HG02610 (cell line): ENCODE data around the gene MACROD2.
"Not testable (repeated sequence)": the region's sequence is repeated elsewhere in the genome, so short reads cannot be mapped to it uniquely, and the experiment has no call there.

Experiments
- ATAC-seq: cut with Tn5 transposase; IDR thresholded peaks from one replicate; pipeline ENCODE4 v1.9.1; 2021; ENCODE audit warnings: mild to moderate bottlenecking, moderate library complexity; ENCODE audit not compliant: unreplicated experiment

Gene MACROD2

DNA sequence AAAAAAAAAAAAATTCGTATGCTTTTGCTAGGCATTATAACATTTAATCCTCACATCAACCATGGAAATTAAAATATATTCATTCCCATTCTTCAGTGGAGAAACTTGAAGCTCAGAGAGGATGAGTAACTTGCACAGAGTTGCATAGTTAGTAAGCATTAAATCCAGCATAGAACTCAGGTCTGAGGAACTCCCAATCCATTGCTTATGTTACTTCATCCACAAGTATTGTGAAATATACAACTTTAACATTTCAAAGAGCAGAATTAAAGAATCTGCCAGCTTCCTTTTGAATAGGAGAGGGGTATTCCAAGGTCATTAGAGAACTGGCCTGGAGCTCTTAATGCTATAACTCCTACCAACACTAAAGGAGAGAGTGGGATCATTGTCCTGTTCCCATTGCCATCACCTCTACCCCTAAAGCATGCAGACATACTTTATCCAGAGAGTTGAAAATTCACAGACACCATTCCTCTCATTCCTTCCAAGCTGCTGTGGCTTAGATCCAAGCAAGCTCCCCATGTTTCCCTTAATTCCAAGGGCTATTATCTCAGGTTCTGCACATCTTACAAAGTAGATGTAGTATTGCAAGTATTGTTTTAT lies 250.2 kb downstream of the MACROD2 start:
- no peak for ATAC-seq

- ATAC-seq = no peak
Observed at GRCh38 chr20:14259689-14260088, 264.4 kb downstream of the MACROD2 start.

DNA sequence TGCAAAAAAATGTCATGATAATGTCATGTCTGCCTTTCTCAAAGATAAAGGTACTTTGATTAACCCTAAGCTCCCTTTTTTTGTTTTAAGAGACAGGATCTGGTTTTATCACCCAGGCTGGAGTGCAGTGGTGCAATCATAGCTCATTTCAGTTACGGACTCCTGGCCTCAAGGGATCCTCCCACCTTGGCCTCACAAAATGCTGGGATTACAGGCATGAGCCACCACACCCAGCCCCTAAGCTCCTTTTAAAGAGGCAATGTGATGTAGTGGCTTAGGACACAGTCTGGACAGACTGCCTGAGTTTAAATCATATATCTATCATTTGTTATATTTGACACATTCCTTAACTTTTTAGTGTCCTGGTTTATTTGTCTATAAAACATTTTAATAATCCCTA lies 265.1 kb downstream of the MACROD2 start:
- no peak for ATAC-seq

GRCh38 chr20:14264869-14265268 lies 269.6 kb downstream of the MACROD2 start:
- ATAC-seq = no peak

GRCh38 chr20:14266246-14266645 lies 270.9 kb downstream of the MACROD2 start:
- no peak for ATAC-seq

DNA sequence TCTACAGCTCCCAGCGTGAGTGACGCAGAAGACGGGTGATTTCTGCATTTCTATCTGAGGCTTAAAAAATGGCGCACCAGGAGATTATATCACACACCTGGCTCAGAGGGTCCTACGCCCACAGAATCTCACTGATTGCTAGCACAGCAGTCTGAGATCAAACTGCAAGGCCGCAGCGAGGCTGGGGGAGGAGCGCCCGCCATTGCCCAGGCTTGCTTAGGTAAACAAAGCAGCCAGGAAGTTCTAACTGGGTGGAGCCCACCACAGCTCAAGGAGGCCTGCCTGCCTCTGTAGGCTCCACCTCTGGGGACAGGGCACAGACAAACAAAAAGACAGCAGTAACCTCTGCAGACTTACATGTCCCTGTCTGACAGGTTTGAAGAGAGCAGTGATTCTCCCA lies 275.4 kb downstream of the MACROD2 start:
- not testable (repeated sequence) for ATAC-seq

GRCh38 chr20:14282140-14282539 lies 286.8 kb downstream of the MACROD2 start:
- no peak for ATAC-seq

DNA sequence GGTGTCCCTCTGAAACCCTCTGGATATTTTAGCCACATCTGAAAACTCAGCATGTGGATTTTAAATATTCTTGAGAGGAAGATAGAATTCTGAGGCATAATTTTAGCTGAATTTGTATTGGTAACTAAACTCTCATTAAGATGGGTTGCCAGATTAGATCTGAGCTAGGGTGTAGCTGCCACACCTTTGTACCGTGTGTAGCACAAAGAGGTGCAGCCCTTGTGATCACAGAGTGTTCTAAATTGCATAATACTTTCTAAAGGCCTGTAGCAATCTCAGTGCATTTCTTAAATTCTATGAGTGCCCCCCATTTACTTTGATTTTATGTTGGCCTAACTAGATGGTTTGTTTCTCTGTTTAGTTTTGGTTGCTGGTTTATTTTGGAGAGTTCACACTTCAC lies 289.1 kb downstream of the MACROD2 start:
- ATAC-seq = no peak

DNA sequence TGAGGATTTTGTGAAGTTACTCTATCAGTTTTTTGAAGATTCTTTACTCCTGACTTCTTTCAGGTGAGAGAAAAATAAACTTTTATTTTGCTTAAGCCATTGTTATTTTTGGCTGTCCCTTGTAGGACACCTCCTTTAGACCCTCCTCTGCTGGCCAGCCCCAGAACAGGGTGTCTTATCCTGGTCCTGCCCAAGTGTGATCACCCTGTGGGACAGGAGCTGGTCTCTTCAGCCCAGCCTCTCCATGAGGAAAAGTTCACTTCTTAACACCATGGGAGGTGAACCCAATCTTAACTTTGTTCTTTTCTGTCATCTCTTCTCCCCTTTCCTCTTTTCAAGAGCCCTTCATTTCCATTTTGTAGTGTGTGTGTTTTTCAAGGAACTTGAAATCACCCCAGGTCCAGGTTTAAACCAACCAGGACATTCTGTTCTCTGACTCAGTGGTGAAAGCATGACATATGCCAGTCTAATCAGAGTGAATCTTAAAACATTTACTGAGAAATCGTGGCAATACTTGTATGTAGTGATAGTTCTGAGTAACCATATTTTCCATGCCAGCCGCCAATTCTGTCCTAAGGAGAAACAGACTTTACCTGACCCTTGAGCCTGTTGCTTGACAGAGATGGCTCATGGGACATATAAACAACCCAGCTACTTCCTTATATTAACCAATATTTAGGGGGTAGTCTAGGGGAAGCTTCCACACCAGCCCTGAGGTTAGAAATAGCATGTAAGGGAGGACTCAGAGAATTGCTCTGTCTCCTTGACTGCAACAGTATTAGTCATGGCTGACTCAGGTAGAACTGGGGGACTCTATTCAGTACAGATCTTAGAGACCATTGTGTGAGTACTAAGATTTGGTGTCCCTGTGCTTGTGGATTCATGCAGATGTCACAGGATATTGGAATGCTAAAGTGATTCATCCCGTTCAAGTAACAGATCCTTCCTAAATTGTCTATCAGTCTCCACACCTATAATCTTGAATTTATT lies 293.3 kb downstream of the MACROD2 start:
- no peak for ATAC-seq

- ATAC-seq = no peak
Observed at GRCh38 chr20:14291502-14291901, 296.2 kb downstream of the MACROD2 start.

GRCh38 chr20:14295238-14295637 lies 299.9 kb downstream of the MACROD2 start:
- ATAC-seq = no peak

GRCh38 chr20:14295770-14296309 lies 300.5 kb downstream of the MACROD2 start:
- no peak for ATAC-seq

DNA sequence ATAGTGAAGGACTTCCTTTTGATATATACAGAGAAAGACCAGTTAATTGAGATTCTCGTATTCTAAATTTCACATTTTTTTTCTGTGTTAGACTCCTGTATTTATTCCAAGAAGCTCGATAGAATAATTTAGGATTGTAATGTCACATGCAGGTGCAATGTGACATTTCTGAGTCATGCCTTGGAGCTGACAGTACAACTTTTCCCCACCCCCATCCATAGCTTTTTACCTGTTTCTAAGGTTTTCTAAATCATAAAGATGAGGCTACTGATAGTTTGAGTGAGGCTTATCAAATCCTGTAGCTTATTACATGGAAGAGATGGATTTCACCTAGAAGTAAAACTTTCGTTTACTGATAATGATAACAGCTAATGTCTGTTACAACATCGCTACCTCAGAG lies 304.5 kb downstream of the MACROD2 start:
- ATAC-seq = no peak

GRCh38 chr20:14303106-14303505 lies 307.8 kb downstream of the MACROD2 start:
- no peak for ATAC-seq

DNA sequence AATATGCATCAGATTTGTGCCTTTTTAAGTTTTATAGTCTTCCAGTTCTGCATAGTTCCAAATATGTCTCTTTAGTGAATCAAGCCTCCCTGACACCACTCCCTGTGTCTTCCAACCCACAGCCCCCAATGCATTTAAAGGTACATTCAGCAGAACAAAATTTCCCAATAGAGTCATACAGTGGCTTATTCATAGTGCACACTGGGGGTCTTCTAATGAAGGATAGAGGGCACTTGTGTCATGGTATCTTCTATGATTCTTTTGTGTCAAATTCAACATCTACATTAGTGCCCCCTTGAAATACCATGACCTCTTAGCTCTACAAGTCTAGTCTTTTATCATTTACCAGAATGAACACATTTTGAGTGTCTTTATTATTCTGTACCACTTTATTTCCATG lies 308.3 kb downstream of the MACROD2 start:
- no peak for ATAC-seq

- no peak for ATAC-seq
Observed at GRCh38 chr20:14304472-14304871, 309.2 kb downstream of the MACROD2 start.

- no peak for ATAC-seq
Observed at GRCh38 chr20:14307956-14308355, 312.6 kb downstream of the MACROD2 start.

DNA sequence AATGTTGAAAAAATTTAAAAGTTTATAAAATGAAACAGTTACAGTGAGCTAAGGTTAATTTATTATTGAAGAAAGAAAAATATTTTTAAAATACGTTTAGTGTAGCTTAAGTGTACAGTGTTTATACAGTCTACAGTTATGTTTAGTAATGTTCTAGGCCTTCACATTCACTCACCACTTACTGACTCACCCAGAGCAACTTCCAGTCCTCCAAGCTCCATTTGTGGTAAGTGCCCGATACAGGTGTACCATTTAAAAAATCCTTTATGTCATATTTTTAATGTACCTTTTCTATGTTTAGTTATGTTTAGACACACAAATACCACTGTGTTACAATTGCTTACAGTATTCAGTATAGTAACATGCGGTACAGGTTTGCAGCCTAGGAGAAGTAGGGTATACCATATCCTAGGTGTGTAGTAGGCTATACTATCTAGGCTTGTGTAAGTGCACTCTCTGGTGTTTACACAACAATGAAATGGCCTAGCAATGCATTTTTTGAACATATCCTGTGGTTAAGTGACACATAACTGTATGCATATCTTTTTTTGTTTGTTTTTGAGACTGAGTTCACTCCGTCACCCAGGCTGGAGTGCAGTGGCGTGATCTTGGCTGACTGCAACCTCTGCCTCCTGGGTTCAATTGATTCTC lies 315.8 kb downstream of the MACROD2 start:
- ATAC-seq = no peak

DNA sequence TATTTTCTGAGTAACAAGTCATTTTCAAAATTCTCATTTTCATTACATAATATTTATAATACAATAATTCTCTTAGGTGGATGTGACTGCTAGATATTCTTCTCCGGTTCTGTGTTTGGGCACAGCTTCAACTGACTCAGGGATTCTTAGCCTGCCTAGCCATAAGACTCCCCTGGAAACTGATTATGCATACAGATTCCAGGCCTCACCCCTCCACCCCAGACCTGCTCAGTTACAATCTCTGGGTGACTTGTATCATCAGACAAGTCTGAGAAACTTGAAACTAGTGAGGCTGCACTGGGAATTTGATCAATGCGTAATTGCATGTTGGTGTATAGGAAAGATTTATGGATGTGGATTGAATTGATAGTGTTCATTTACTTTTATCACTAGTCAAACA lies 316.7 kb downstream of the MACROD2 start:
- ATAC-seq = no peak

DNA sequence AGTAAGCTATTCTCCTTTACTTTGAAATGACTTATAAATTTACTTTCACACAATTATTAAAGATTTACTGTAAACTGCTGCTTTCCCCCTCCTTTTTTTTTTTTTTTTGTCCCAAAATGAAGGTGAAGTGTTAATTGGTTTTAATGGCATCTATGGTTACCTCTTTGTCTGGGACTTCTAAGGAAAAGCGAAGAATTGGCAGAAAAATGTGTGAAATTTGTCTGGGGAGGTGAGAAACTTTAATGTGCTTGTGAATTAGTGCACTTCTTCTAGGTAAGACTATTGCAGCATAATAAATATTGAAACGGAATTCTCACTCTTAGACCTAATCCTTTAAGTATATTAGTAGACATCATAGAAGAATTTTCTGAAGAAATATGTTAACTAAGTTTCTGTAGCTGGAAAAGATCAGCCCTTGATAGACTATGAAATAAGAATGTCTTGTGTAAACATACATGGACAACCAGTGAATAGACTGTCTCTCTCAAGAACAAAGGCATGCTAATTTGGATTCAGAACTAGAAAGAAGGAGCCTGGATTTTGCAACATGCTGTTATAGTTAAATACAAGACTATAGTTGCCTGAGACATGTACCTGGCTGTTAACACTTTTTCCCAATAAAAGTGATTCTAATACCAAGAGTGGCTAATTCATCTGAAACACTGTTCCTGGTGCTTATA lies 318.2 kb downstream of the MACROD2 start:
- ATAC-seq = no peak

DNA sequence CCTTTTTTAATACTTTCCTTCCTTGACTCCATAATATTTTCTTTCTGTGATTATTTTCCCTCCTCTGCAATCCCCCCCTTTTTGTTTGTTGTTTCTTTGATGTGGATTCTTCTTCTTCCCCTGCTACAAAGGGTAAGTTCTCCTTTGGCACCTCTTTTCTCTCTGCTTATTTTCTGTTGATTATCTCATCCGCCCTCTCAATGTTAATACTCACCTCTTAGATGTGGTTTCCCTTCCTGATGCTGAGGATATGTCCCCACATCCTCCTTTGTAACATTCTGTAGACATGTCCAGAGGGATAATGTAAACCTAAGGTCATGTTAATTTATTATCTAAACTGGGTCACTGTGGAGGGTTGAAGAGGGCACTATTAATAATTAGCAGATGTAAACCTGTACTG lies 324.4 kb downstream of the MACROD2 start:
- no peak for ATAC-seq
